Fibroblast of lung (primary cell): ENCODE data around the gene SPRY2. TPM values are rescaled to one million over a fixed set of nuclear protein-coding genes. Genes with fewer than 3 reads are reported as not detected.

Experiments
- DNase-seq, 2 donors: peaks; one replicate each; pipeline versions ENCODE4 v3.0.0 to v3.0.0-alpha.2; 2010; ENCODE audit warnings: low read depth in 2 of 2
- H2AFZ ChIP-seq: 2 replicates; pipeline ENCODE4 v1.5.1; 2012; ENCODE audit warnings: low read length, control low read depth, inconsistent platforms
- H3K27ac ChIP-seq: 2 replicates; pipeline ENCODE4 v1.5.1; 2011; ENCODE audit warnings: low read length, control low read depth; ENCODE audit not compliant: insufficient read depth
- H3K27me3 ChIP-seq: 2 replicates; pipeline ENCODE4 v1.5.1; 2011; ENCODE audit warnings: mild to moderate bottlenecking, low read length; ENCODE audit not compliant: control insufficient read depth, insufficient read depth
- H3K36me3 ChIP-seq: 2 replicates; pipeline ENCODE4 v1.5.1; 2011; ENCODE audit warnings: low read length; ENCODE audit not compliant: control insufficient read depth, insufficient read depth
- H3K4me1 ChIP-seq: 2 replicates; pipeline ENCODE4 v1.5.1; 2011; ENCODE audit warnings: low read length; ENCODE audit not compliant: control insufficient read depth, insufficient read depth; ENCODE audit errors: extremely low read depth
- H3K4me2 ChIP-seq: 2 replicates; pipeline ENCODE4 v1.5.1; 2011; ENCODE audit warnings: low read length, control low read depth; ENCODE audit not compliant: insufficient read depth; ENCODE audit errors: extremely low read depth
- H3K4me3 ChIP-seq, 4 experiments: fragments of 200-600 bp in 1 of 4; sonication (generic) in 1 of 4; replicated peaks in 1 of 4; 2 replicates each; pipeline ENCODE4 v1.5.1; 2011 to 2016; ENCODE audit warnings: low read length in 4 of 4, low read depth in 3 of 4, mild to moderate bottlenecking in 3 of 4, control low read depth in 2 of 4, inconsistent platforms in 1 of 4, mixed read lengths in 1 of 4; ENCODE audit not compliant: insufficient read depth in 1 of 4; ENCODE audit errors: control extremely low read depth in 1 of 4
- H3K79me2 ChIP-seq: 2 replicates; pipeline ENCODE4 v1.5.1; 2012; ENCODE audit warnings: mild to moderate bottlenecking, low read length, inconsistent platforms; ENCODE audit not compliant: control insufficient read depth, insufficient read depth
- H3K9ac ChIP-seq: 2 replicates; pipeline ENCODE4 v1.5.1; 2011; ENCODE audit warnings: mild to moderate bottlenecking, low read length, control low read depth; ENCODE audit not compliant: insufficient read depth
- H3K9me3 ChIP-seq: 2 replicates; pipeline ENCODE4 v1.5.1; 2012; ENCODE audit warnings: low read depth, low read length; ENCODE audit not compliant: control insufficient read depth, insufficient read depth
- H4K20me1 ChIP-seq: 2 replicates; pipeline ENCODE4 v1.5.1; 2011; ENCODE audit warnings: low read length; ENCODE audit not compliant: control insufficient read depth, insufficient read depth; ENCODE audit errors: extremely low read depth
- EZH2 ChIP-seq: IDR thresholded peaks from 2 replicates; pipeline ENCODE4 v1.5.1; 2012; ENCODE audit warnings: low read length, control low read depth, mild to moderate bottlenecking; ENCODE audit errors: missing control alignments
- polyA plus RNA-seq, 2 donors: library from polyadenylated mRNA; depleted of rRNA in 1 of 2; stranded (reverse) in 1 of 2; unstranded in 1 of 2; fragments of >200 nt; gene quantifications; 2 replicates each; pipeline ENCODE4 v1.2.1, GENCODE V29; 2011 to 2012; ENCODE audit warnings: missing spikeins in 1 of 2
- total RNA-seq: library from RNA; depleted of rRNA; stranded (reverse); fragments of >200 nt; gene quantifications from 2 replicates; pipeline ENCODE4 v1.2.1, GENCODE V29; 2014
- TF ChIP-seq, protein P1 (sequence below), 2 donors: IDR thresholded peaks in 1 of 2; conservative IDR thresholded peaks in 1 of 2; 1 replicate in 1 of 2; 2 replicates in 1 of 2; pipeline ENCODE4 v1.5.1; 2011 to 2012; ENCODE audit warnings: low read length in 2 of 2, control low read depth in 1 of 2, inconsistent platforms in 1 of 2, low read depth in 1 of 2, mild to moderate bottlenecking in 1 of 2

The SPRY2 gene
- total and polyA plus RNA-seq, 2 donors (not counting 1 experiment from before 2014, with no cell fraction given), result 13.0 to 16.2 TPM

DNA sequence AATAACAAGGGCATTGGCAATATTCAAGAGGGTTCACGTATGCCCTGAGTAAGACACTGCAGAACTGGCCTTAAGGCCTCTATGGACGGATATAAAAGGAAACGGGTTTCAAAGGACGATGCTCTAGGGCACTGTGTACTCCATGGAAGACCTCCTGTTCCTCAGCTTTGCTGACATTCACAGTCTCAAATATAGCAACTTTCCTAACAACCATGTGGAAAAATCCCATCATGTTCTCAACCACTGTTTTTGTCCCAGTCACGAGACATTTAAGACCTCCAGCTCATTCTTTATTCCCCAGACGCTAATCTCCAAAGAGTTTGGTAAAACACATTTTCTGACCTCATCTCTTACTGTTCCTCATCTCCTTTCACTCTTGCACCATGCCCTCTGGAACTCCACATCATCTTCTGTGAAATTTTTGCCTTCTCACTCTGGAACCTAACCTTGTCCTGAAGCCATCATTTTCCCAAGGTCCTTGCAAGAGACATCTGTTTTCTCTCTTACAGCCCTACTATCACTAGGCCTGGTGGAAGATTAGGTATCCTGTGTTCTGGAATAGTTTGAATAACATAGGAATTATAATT lies 37.6 kb downstream of the SPRY2 start:
- Histone ChIP-seq H3K79me2 (no peaks in the 10 kb centered on the region), H3K4me1 (no peaks in the 10 kb centered on the region), H3K9me3 (no peaks in the 10 kb centered on the region), H3K4me3 (no peak overlapping the region), H3K9ac (no peak overlapping the region), H3K4me2 (no peak overlapping the region), H2AFZ (no peak overlapping the region), H4K20me1 (no peaks in the 10 kb centered on the region), H3K27me3 (no peaks in the 10 kb centered on the region), H3K27ac (no peak overlapping the region), H3K36me3 (no peaks in the 10 kb centered on the region)
- no peak for DNase-seq
- TF ChIP-seq, protein P1, sequence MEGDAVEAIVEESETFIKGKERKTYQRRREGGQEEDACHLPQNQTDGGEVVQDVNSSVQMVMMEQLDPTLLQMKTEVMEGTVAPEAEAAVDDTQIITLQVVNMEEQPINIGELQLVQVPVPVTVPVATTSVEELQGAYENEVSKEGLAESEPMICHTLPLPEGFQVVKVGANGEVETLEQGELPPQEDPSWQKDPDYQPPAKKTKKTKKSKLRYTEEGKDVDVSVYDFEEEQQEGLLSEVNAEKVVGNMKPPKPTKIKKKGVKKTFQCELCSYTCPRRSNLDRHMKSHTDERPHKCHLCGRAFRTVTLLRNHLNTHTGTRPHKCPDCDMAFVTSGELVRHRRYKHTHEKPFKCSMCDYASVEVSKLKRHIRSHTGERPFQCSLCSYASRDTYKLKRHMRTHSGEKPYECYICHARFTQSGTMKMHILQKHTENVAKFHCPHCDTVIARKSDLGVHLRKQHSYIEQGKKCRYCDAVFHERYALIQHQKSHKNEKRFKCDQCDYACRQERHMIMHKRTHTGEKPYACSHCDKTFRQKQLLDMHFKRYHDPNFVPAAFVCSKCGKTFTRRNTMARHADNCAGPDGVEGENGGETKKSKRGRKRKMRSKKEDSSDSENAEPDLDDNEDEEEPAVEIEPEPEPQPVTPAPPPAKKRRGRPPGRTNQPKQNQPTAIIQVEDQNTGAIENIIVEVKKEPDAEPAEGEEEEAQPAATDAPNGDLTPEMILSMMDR (conservative IDR thresholded peaks at IDR 0.05 in 1 of 2, IDR thresholded peaks at IDR 0.05 in 1 of 2; ENCODE audit: low read depth in 1 of 2, low read length in 2 of 2), result no peak
- TF ChIP-seq EZH2, result no peak

DNA sequence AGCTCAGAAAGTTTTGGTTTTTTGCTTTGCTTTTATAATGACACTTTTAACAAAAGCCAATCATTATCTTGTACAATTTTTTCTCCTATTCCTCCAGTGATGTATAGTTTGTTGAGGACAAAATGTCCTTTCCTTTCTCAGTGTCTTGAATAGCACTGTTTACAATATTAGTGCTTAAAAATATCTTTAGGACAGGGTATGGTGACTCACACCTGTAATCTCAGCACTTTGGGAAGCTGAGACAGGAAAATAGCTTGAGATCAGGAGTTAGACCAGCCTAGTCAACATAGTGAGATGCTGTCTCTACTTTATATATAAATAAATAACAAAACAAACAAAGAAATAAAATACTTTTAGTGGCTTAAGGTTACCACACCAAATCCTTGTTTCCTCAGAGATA lies 41.9 kb downstream of the SPRY2 start:
- H3K4me1 ChIP-seq, result no peaks in the 10 kb centered on the region
- H3K9ac ChIP-seq, result no peak overlapping the region

DNA sequence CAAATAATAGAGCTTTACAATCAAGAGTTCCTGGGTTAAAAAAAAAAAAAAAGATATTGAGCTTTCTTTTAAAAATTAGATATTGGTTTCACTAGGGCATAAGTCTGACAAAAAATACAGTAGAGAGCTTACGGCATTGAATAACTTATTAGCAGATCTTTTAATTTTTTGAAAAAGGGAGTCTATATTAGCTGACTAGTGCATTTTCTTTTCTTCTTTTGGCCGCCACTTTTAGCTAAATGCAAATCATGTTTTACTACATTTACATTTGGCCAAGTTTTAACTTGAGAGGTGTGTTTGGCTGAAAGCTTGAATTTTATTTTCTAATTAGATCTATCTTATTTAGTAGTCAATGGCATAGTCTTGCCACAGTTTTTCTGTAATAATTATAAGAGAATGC lies 43.4 kb downstream of the SPRY2 start:
- no peaks in the 10 kb centered on the region for H3K27me3 ChIP-seq
- H3K4me3 ChIP-seq, result no peak overlapping the region
- H3K4me2 ChIP-seq, result no peak overlapping the region
- no peaks in the 10 kb centered on the region for H3K79me2 ChIP-seq
- H3K4me1 ChIP-seq, result no peaks in the 10 kb centered on the region
- H2AFZ ChIP-seq, result no peak overlapping the region
- DNase-seq, result no peak
- H3K9ac ChIP-seq, result no peak overlapping the region
- no peak overlapping the region for H3K27ac ChIP-seq
- H3K36me3 ChIP-seq, result no peaks in the 10 kb centered on the region
- H4K20me1 ChIP-seq, result no peaks in the 10 kb centered on the region
- no peaks in the 10 kb centered on the region for H3K9me3 ChIP-seq
- TF ChIP-seq EZH2, result no peak
- TF ChIP-seq, protein P1 (conservative IDR thresholded peaks at IDR 0.05 in 1 of 2, IDR thresholded peaks at IDR 0.05 in 1 of 2; ENCODE audit: low read depth in 1 of 2, low read length in 2 of 2), result no peak

More for the DNA sequence above, 41.9 kb downstream of the SPRY2 start:
- H3K9me3 ChIP-seq, result no peaks in the 10 kb centered on the region
- TF ChIP-seq EZH2, result no peak
- TF ChIP-seq, protein P1 (conservative IDR thresholded peaks at IDR 0.05 in 1 of 2, IDR thresholded peaks at IDR 0.05 in 1 of 2; ENCODE audit: low read depth in 1 of 2, low read length in 2 of 2), result no peak
- no peaks in the 10 kb centered on the region for H3K79me2 ChIP-seq
- H3K4me3 ChIP-seq, result no peak overlapping the region
- no peak overlapping the region for H2AFZ ChIP-seq
- H4K20me1 ChIP-seq, result no peaks in the 10 kb centered on the region
- DNase-seq, result no peak
- H3K27me3 ChIP-seq, result no peaks in the 10 kb centered on the region
- no peaks in the 10 kb centered on the region for H3K36me3 ChIP-seq
- H3K4me2 ChIP-seq, result no peak overlapping the region
- H3K27ac ChIP-seq, result no peak overlapping the region
